Osteoblast (primary cell): ENCODE data around the gene ANKRD53. TPM values are rescaled to one million over a fixed set of nuclear protein-coding genes. Genes with fewer than 3 reads are reported as not detected.

Source experiments
- DNase-seq: peaks from one replicate; pipeline ENCODE4 v3.0.0; 2011; ENCODE audit warnings: low spot score, mixed read lengths; ENCODE audit not compliant: insufficient read length; ENCODE audit errors: missing footprints
- H2AFZ ChIP-seq: 2 replicates; pipeline ENCODE4 v1.6.0; 2011; ENCODE audit warnings: mild to moderate bottlenecking, low read length
- H3K27ac ChIP-seq: 2 replicates; pipeline ENCODE4 v1.5.1; 2011; ENCODE audit warnings: mild to moderate bottlenecking, low read depth, low read length, moderate library complexity
- H3K27me3 ChIP-seq: 2 replicates; pipeline ENCODE4 v1.6.0; 2012; ENCODE audit warnings: mild to moderate bottlenecking, control low read depth, inconsistent platforms, low read length, moderate library complexity; ENCODE audit not compliant: insufficient read depth
- H3K36me3 ChIP-seq: 2 replicates; pipeline ENCODE4 v1.5.1; 2011; ENCODE audit warnings: mild to moderate bottlenecking, low read length, control low read depth, moderate library complexity; ENCODE audit not compliant: insufficient read depth
- H3K4me1 ChIP-seq: 2 replicates; pipeline ENCODE4 v1.5.1; 2011; ENCODE audit warnings: mild to moderate bottlenecking, low read length, control low read depth, moderate library complexity; ENCODE audit not compliant: insufficient read depth
- H3K4me2 ChIP-seq: 2 replicates; pipeline ENCODE4 v1.6.0; 2011; ENCODE audit warnings: mild to moderate bottlenecking, low read length; ENCODE audit not compliant: insufficient read depth
- H3K4me3 ChIP-seq: fragments of 200-600 bp; sonication (generic); 3 replicates; pipeline ENCODE4 v1.5.1; 2012; ENCODE audit warnings: mild to moderate bottlenecking, low read length, inconsistent platforms; ENCODE audit not compliant: insufficient read depth
- H3K79me2 ChIP-seq: 2 replicates; pipeline ENCODE4 v1.6.0; 2012; ENCODE audit warnings: mild to moderate bottlenecking, low read length, control low read depth, inconsistent platforms; ENCODE audit not compliant: insufficient read depth
- H3K9me3 ChIP-seq: 2 replicates; pipeline ENCODE4 v1.5.1; 2011; ENCODE audit warnings: low read depth, low read length, control low read depth
- H4K20me1 ChIP-seq: 2 replicates; pipeline ENCODE4 v1.6.0; 2012; ENCODE audit warnings: mild to moderate bottlenecking, low read length, control low read depth; ENCODE audit not compliant: insufficient read depth
- total RNA-seq: library from RNA; depleted of rRNA; stranded (reverse); fragments of >200 nt; gene quantifications from 2 replicates; pipeline ENCODE4 v1.2.3, GENCODE V29; 2012
- TF ChIP-seq, protein P1 (sequence below): IDR thresholded peaks from 2 replicates; pipeline ENCODE4 v1.5.1; 2011; ENCODE audit warnings: mild to moderate bottlenecking, low read depth, low read length, moderate library complexity; ENCODE audit errors: extremely low read depth

ANKRD53 gene
- total RNA-seq, 1 donor = 1.1 TPM

DNA sequence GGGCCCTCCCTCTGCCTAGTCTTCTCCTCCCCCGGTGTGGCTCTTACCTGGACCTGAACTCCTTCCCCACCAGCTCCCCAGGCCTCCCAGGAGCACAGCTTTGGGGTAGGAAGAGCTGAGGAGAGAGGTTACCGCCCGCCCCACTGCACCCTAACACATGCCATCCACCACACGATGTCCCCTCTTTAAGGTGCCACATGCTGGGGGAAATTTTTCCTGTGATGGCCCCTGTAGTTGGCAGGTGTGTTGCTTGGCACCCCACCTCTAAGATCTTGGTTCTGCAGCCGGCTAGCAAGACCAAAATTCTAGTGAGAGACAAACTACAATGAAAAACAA is 23.1 kb downstream of the ANKRD53 start:
- H2AFZ ChIP-seq = peak overlapping the region; percentile 99
- TF ChIP-seq, protein P1, sequence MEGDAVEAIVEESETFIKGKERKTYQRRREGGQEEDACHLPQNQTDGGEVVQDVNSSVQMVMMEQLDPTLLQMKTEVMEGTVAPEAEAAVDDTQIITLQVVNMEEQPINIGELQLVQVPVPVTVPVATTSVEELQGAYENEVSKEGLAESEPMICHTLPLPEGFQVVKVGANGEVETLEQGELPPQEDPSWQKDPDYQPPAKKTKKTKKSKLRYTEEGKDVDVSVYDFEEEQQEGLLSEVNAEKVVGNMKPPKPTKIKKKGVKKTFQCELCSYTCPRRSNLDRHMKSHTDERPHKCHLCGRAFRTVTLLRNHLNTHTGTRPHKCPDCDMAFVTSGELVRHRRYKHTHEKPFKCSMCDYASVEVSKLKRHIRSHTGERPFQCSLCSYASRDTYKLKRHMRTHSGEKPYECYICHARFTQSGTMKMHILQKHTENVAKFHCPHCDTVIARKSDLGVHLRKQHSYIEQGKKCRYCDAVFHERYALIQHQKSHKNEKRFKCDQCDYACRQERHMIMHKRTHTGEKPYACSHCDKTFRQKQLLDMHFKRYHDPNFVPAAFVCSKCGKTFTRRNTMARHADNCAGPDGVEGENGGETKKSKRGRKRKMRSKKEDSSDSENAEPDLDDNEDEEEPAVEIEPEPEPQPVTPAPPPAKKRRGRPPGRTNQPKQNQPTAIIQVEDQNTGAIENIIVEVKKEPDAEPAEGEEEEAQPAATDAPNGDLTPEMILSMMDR = no peak
- no peak for DNase-seq

DNA sequence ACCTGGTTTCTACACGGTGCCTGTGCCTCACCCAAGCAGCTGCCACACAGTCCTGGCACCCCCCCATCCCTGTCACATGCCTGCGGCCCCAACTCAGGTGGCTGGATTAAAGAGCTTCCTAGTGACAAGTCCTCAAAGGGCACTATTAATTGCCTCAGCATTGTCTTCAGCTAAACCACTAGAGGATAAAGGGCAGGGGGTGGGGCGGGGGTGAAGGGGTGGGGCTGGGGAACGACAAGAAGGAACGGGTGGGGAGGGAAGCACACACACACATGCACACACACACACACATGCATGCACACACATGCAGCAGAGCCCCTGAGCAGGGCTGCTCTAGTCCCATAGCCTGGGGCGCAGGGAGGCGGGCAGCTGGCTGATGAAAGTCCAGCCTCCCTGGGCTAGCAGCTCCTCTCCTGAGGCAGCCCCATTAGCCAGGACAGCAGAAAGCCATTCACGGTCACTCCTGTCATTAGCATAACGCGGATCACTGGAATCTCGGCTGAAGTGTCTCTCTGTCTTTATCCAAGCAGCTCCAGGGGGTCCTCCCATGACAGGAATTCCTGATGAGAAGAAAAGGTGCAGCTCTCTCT is 23.6 kb downstream of the ANKRD53 start:
- Histone ChIP-seq H3K27me3 (no peaks in the 10 kb centered on the region), H3K4me1 (peaks cover 5% of the 10 kb centered on the region), H4K20me1 (no peaks in the 10 kb centered on the region), H3K79me2 (no peaks in the 10 kb centered on the region), H3K4me2 (no peak overlapping the region), H3K9me3 (no peaks in the 10 kb centered on the region), H3K4me3 (no peak overlapping the region), H2AFZ (no peak overlapping the region), H3K36me3 (no peaks in the 10 kb centered on the region), H3K27ac (no peak overlapping the region)
- no peak for DNase-seq
- TF ChIP-seq, protein P1 = no peak

More for the DNA sequence above, 23.1 kb downstream of the ANKRD53 start:
- no peak overlapping the region for H3K4me2 ChIP-seq
- peaks cover 5% of the 10 kb centered on the region for H3K4me1 ChIP-seq
- no peaks in the 10 kb centered on the region for H3K9me3 ChIP-seq
- no peaks in the 10 kb centered on the region for H3K36me3 ChIP-seq
- H3K27me3 ChIP-seq = no peaks in the 10 kb centered on the region
- H3K27ac ChIP-seq = no peak overlapping the region
- no peaks in the 10 kb centered on the region for H3K79me2 ChIP-seq
- no peak overlapping the region for H3K4me3 ChIP-seq
- no peaks in the 10 kb centered on the region for H4K20me1 ChIP-seq

GRCh38 chr2:71003396-71003795 is 25.0 kb downstream of the ANKRD53 start:
- H2AFZ ChIP-seq = no peak overlapping the region
- DNase-seq = no peak
- H3K9me3 ChIP-seq = no peaks in the 10 kb centered on the region
- no peaks in the 10 kb centered on the region for H3K79me2 ChIP-seq
- peaks cover 5% of the 10 kb centered on the region for H3K4me1 ChIP-seq
- H3K27me3 ChIP-seq = no peaks in the 10 kb centered on the region
- no peaks in the 10 kb centered on the region for H3K36me3 ChIP-seq
- no peak overlapping the region for H3K27ac ChIP-seq
- no peak overlapping the region for H3K4me2 ChIP-seq
- H4K20me1 ChIP-seq = no peaks in the 10 kb centered on the region
- TF ChIP-seq, protein P1 = no peak
- H3K4me3 ChIP-seq = no peak overlapping the region

DNA sequence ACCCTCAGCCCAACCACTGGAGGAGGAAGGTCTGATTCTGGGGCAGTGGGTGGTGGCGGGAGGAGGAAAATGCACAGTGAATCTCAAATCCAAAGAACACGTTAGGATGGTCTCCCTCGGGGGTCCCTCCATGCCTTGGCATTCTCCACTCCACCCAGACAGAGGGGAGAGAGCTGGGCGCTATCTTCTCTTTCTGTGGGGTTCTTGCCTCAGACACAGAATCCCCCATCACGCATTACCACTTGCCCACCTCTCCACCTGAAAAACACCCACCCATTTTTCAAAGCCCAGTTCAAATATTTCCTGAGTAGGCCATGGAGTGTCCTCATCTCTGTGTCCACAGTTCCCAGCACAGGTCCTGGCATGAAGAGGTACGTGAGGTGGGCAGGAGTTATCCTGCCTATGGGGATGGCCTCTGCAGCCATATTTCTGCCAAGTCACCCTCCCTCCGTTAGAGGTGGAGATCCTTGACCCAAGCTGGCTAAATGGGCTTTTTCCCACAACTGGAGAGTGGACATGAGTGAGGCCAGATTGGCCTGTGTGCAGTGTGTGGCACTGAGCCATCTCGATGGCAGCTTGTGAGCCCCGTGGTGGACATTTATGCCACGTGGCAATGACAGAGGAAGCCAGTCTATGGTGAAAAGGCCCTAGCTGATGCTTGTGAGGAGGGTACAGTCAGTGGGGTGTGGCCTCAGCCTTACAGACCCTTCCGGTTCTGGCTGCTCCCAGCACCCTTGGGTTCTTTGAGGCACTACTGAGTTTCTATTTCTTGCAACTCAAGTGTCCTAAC is 25.7 kb downstream of the ANKRD53 start:
- no peak overlapping the region for H3K4me2 ChIP-seq
- H3K27ac ChIP-seq = no peak overlapping the region
- no peaks in the 10 kb centered on the region for H3K9me3 ChIP-seq
- H3K36me3 ChIP-seq = no peaks in the 10 kb centered on the region
- no peak for DNase-seq
- TF ChIP-seq, protein P1 = no peak
- no peaks in the 10 kb centered on the region for H3K79me2 ChIP-seq
- no peak overlapping the region for H3K4me3 ChIP-seq
- H3K27me3 ChIP-seq = no peaks in the 10 kb centered on the region
- H4K20me1 ChIP-seq = no peaks in the 10 kb centered on the region
- peaks cover 5% of the 10 kb centered on the region for H3K4me1 ChIP-seq
- no peak overlapping the region for H2AFZ ChIP-seq
